NCI-H1105 treated with DMSO at 0.1 percent for 48 hours (cell line): ENCODE results near the gene ZNF699.
"Not testable (repeated sequence)": the region's sequence is repeated elsewhere in the genome, so short reads cannot be mapped to it uniquely, and the experiment has no call there.

Source experiments
- DNase-seq: peaks from one replicate; lab custom pipeline; 2025; lab: John Stamatoyannopoulos, UW

The ZNF699 gene

GRCh38 chr19:9309139-9309973, at the start of gene ZNF699:
Gene ZNF699 (minus strand): TSS chr19:9309838. CDS start chr19:9305119, 4,719 bp downstream.
- DNase-seq = peak; percentile 98

- DNase-seq = no peak
These were observed 45.0 kb upstream of the ZNF699 start for GRCh38 chr19:9354651-9355050.

- DNase-seq = no peak
These were observed 43.4 kb upstream of the ZNF699 start for GRCh38 chr19:9353011-9353410.

- DNase-seq = no peak
These were observed 42.9 kb upstream of the ZNF699 start for GRCh38 chr19:9352505-9352904.

- DNase-seq = no peak
These were observed 39.0 kb upstream of the ZNF699 start for GRCh38 chr19:9348671-9349070.

GRCh38 chr19:9348253-9348652, 38.6 kb upstream of the ZNF699 start:
- DNase-seq = no peak

- DNase-seq = no peak
These were observed 35.4 kb upstream of the ZNF699 start for GRCh38 chr19:9345005-9345404.

- DNase-seq = no peak
These were observed 33.1 kb upstream of the ZNF699 start for GRCh38 chr19:9342610-9343304.

GRCh38 chr19:9329999-9330398, 20.4 kb upstream of the ZNF699 start:
- DNase-seq = no peak

GRCh38 chr19:9324584-9324962, 14.9 kb upstream of the ZNF699 start:
- no peak for DNase-seq

GRCh38 chr19:9323919-9324583, 14.4 kb upstream of the ZNF699 start, which contains the start of gene ZNF559:
Gene ZNF559 (plus strand): TSS chr19:9324179. CDS start chr19:9338550, 14,371 bp downstream.
- DNase-seq = peak; percentile 94

- peak; percentile 84 for DNase-seq
These were observed 13.9 kb upstream of the ZNF699 start for GRCh38 chr19:9323557-9323918.

- DNase-seq = not testable (repeated sequence)
These were observed 12.6 kb upstream of the ZNF699 start for GRCh38 chr19:9322201-9322600.

GRCh38 chr19:9321756-9322155, 12.1 kb upstream of the ZNF699 start:
- DNase-seq = not testable (repeated sequence)

- DNase-seq = no peak
These were observed 11.7 kb upstream of the ZNF699 start for GRCh38 chr19:9321338-9321737.

- no peak for DNase-seq
These were observed 4.1 kb upstream of the ZNF699 start for GRCh38 chr19:9313756-9314155.

- DNase-seq = peak; percentile 97
These were observed 372 bp upstream of the ZNF699 start for GRCh38 chr19:9309974-9310446.

- no peak for DNase-seq
These were observed 1.4 kb downstream of the ZNF699 start for GRCh38 chr19:9308091-9308770.

GRCh38 chr19:9306443-9306842, 3.2 kb downstream of the ZNF699 start:
- DNase-seq = no peak

GRCh38 chr19:9296336-9296735, 13.3 kb downstream of the ZNF699 start:
- no peak for DNase-seq

GRCh38 chr19:9295411-9295849, 14.2 kb downstream of the ZNF699 start:
- no peak for DNase-seq
